Cardiac septum (tissue), 1 donor: ENCODE results near the gene TRPV2. TPM values are rescaled to one million over a fixed set of nuclear protein-coding genes. Genes with fewer than 3 reads are reported as not detected.
A peak's percentile ranks its signal among the peaks of the same experiment; 100 is the strongest.
"Not testable (repeated sequence)": the region's sequence is repeated elsewhere in the genome, so short reads cannot be mapped to it uniquely, and the experiment has no call there.

ENCODE experiments used
- DNase-seq: peaks from one replicate; pipeline ENCODE4 v3.0.0-alpha.2; 2020; ENCODE audit warnings: low spot score
- intact Hi-C: fragments of 100-400 bp; cut with DNase I; formaldehyde crosslinking; loops from one replicate; pipeline ENCODE4 v1.14.0; 2022
- total RNA-seq: library from RNA; stranded (reverse); fragmentation: NEBNext Ultra II Directional; extraction: Animal tissue kit (Norgen Biotek cat#: 25700); gene quantifications from one replicate; pipeline ENCODE4 v1.2.1, GENCODE V29; 2021
- donor health status: DM: no; HTN: no; CAD: no.

TRPV2 gene
- total RNA-seq, 1 donor from 2014 or later, result 9.1 TPM

DNA sequence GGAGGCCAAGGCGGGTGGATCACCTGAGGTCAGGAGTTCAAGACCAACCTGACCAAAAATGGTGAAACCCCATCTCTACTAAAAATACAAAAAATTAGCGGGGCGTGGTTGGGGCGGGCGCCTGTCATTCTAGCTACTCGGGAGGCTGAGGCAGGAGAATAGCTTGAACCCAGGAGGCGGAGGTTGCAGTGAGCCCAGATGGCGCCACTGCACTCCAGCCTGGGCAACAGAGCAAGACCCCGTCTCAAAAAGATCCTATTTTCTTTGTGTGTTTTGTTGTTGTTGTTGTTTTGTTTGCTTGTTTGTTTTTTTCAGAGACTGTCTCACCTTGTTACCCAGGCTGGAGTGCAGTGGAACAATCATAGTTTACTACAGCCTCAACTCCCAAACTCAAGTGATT is 11.5 kb upstream of the TRPV2 start:
- intact Hi-C loops, DNase-seq: not testable (repeated sequence)

DNA sequence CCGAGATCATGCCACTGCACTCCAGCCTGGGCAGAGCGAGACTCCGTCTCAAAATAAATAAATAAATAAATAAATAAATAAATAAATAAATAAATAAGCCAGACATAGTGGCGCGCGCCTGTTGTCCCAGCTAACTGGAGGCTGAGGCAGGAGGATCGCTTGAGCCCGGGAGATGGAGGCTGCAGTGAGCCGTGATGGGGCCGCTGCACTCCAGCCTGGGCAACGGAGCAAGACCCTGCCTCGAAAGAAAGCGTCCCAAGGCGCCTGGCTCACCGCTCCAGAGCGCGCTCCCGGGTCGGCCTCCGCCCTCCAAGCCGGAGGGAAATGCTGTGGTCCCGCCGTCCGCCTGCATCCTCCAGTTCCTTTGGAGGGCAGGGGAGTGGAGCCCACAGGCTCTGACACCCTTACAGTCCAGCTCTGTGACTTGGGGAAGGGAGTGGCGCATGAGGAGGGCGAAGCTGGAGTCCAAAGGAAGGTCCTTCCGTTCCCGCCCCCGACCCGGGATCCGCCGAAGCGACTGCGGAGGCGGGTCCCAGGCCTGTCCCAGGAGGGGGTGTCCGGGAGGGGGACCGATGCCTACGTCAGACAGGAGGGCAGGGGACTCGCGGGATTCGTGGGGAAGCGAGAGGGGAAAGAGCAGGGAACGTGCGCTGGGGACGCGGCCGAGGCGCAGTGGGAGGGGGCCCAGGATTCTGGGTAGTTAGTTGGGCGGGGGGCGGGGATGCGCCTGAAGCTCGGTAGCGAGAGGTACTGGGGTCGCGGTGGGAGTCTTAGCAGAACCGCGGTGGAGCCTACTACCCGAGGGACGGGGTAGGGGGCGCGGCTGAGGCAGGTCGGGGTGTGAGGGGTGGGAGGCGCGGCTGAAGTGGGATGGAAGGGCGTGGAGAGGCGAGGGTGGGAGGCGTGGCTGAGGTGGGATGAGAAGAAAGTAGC is 8.4 kb upstream of the TRPV2 start:
- DNase-seq, result peak; percentile 80

DNA sequence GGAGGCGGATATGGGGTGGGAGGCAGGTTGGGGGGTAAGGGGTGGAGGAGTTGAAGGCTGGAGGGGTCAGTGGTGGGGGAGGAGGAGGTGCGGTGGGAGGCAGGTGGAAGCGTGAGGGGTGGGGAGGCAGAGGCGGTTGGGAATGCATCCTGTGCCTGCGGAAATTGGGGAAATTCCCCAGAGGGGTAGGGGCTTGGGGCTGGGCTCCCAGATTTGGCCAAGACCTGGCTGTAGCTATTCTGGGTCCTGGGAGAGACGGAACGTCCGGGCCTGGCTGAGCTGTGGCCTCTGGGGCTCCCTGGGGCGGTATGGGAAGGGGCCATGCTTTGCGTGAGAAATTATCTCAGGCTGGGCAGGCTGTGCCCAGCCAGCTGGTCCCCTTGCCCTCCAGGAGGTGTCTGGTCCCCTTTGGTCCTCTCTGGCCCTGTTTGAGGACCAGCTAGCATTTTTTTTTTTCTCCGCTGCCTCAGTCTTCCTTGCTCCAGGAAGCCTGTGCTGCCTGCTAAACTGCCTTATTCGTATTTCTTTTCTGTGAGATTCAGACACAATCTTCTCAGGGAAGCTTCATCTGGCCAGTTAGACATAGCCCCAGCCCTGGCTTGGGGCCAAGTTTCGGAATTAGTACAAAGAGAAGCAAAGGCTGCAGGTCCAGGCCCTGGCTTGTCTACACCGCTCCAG is 7.3 kb upstream of the TRPV2 start:
- no peak for DNase-seq
- intact Hi-C loops, result no loop called here

More for the DNA sequence above, 8.4 kb upstream of the TRPV2 start:
- intact Hi-C loops, result no loop called here

- intact Hi-C loops, result loop anchor here (2.0 kb wide), 1 partner anchor 37 kb away; the partner anchor contains the start of gene UBB
- DNase-seq, result no peak
Measured at GRCh38 chr17:16417399-16417798, 2.0 kb downstream of the TRPV2 start.

DNA sequence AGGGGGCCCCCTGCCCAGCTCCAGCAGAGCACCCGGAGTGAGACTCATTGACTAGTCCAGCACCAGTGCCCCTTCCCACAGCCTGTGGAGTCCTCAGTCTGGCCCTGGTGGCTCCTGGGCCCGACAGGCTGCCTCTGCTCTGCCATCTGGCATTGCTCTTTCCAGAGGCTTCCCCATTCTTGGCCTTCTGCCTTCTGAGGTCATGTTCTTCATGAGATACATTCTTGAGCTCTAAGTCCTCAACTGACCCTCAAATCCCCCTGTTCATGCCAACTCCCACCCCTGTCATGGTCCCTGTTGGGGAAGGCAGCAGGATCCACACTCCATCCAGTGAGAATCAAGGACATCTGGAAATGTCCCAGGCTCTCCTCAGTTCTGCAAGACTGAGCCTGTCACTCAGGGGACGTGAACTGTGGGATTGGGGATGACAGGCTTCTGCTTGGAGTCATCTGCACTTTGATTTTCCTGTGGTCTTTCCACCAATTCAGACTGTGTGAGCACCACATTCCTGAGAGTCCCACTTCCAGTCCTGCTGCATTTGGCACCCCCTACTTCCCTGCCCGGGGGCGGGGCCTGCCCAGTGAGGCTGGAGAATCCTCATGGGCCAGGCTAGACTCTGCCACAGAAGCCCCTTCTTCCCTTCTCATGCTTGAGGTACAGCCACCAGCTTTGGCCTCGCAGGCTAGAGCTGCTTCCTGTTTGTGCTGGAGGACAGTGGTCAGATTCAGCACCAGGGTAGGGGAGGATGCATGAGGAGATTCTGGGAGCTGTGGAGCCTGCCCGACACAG is 2.7 kb downstream of the TRPV2 start:
- intact Hi-C loops, result loop anchor here (2.0 kb wide), 1 partner anchor 37 kb away; the partner anchor contains the start of gene UBB
- DNase-seq, result no peak

- intact Hi-C loops, result no loop called here
- no peak for DNase-seq
Measured at GRCh38 chr17:16418685-16419068, 3.3 kb downstream of the TRPV2 start.

DNA sequence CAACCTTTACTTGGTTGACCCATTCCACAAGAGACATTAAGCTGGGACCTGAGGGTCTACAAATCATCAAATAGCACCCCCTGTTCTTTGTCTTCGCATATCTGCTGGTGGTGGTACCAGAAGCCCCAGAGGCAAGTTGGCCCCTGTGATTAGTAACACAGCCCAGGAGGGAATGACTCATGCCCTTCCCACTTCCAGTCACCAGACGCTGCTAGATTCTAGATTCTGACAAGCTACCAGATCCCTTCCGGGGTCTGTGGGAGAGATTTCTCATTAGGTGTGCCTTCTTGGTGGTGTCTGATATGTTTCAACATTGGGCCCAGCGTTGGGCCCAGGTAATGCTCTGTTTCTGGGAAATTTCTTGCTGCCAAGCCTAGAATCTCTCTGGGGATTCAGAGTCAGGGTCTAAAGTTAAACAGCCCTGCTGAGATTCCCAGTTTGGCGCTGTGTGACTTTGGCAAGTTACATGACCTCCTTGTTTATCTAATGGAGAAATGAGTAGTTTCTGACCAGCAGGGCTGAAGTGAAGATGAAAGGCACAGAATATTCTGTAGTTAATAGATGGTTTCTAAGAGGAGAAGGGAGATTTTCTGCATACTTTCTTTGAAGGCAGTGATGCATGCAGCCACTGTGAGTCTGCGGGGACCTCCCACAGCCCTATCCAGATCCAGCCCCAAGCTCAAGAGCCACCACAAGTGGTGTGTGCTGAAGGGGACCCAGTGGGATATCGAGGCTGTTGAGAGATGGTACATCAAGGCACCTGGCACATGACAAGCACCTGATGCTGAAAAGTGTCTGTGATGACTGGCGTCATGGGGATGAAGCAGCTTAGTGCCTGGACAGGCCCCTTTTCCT is 3.9 kb downstream of the TRPV2 start:
- intact Hi-C loops, result no loop called here
- DNase-seq, result no peak

- intact Hi-C loops, result no loop called here
- peak; percentile 73 for DNase-seq
Measured at GRCh38 chr17:16419929-16420271, 4.5 kb downstream of the TRPV2 start.

DNA sequence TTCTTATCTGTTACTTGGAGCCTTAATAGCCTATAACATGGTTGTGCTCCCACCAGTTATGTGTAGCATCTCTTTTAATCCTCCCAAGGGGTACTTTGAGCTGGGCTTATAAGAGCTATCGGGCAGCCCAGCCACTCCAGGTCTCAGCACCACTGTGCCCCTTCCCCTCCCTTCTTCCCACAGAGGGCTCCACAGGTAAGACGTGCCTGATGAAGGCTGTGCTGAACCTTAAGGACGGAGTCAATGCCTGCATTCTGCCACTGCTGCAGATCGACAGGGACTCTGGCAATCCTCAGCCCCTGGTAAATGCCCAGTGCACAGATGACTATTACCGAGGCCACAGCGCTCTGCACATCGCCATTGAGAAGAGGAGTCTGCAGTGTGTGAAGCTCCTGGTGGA is 7.0 kb downstream of the TRPV2 start:
- intact Hi-C loops, result no loop called here
- DNase-seq, result no peak

GRCh38 chr17:16423226-16423872 is 8.0 kb downstream of the TRPV2 start:
- DNase-seq, result peak; percentile 57
- intact Hi-C loops, result no loop called here

GRCh38 chr17:16425202-16425601 is 9.8 kb downstream of the TRPV2 start:
- DNase-seq, result no peak
- intact Hi-C loops, result no loop called here

DNA sequence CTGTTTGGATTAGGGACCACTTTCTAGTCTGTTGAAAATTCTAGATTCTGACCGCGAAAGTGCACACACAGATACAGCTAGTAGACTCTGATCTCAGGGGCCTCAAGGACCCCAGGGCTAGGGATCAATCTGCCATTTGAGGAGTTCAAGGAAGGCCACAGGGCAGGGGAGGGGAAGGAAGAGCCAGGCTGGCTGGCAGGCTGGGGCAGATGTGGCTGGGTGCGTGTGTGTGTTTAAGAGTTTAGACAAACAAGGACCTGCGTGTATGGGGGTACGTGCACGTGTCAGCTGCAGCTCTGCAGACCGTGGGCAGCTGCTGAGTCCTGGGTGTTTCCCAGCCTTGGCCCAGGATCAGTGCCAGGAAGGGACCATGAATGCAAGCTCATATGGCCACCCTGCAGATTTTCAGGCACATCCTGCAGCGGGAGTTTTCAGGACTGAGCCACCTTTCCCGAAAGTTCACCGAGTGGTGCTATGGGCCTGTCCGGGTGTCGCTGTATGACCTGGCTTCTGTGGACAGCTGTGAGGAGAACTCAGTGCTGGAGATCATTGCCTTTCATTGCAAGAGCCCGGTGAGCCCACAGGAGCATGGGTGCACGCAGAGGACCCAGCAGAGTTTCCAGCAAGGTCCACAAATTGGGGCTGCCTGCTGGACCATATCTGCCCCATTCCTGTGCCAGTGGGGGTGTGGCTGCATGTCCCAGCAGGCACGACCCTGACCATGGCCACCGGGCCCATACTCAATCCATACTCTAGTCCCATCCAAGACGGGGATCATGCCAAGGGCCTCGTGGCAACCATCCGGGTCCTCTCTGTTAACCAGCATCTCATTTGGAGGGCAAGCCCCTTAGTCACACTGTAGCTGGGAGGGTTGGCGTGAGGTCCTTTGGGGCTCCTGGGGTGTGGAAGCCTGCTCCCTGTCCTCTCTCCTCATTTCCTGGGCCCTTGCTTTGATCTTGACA is 10.6 kb downstream of the TRPV2 start:
- intact Hi-C loops, result no loop called here
- DNase-seq, result no peak

DNA sequence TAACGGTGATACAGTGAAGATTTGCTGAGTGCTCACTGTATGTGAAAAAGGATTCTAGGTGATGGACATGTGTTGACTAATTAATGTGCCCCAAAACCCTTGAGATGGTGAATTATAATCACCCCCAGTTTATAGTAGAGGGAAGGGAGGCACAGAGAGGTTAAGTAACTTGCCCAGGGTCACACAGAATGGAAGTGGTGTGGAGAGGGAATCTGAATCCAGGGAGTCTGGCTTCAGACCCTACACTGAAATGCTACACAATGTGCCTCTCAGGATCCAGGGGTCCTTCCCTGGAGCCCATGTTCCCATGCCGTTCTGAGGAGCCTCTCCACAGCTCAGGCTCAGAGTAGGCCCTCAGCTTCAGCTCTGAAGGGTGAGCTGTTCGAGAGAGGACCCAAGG is 11.6 kb downstream of the TRPV2 start:
- intact Hi-C loops, result no loop called here
- no peak for DNase-seq

- DNase-seq, result no peak
- intact Hi-C loops, result no loop called here
Measured at GRCh38 chr17:16428098-16428882, 12.9 kb downstream of the TRPV2 start.

DNA sequence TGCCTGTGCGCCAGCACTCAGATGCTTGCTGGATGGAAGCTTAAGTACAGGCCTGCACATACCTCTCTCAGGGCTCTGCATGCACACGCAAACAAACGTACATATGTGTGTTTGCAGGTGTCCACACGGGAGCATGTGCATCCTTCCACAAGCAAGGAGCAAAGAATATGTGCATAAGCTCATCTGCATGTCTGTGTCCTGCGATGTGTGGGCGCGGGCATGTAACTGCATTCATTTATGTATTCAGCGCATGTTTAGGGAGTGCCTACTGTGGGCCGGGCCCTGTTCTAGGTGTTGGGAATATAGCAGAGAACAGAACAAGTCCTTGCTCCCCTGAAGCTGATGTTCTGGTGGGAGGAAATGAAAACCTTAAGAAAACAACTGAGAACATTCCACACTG is 13.7 kb downstream of the TRPV2 start:
- DNase-seq, result no peak
- intact Hi-C loops, result no loop called here

DNA sequence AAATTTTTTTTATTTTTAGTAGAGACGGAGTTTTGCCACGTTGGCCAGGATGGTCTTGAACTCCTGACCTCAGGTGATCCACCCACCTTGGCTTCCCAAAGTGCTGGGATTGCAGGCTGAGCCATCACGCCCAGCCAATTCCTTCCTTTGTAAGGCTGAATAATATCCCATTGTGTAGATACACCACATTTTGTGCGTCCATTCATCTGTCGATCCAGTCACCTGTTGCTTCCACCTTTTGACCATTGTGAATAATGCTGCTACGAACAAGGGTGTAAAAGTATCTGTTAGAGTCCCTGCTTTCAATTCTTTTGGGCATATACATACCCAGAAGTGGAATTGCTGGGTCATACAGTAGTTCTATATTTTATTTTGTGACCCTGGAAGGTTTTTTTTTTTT is 15.3 kb downstream of the TRPV2 start:
- DNase-seq, result no peak
- intact Hi-C loops, result no loop called here

DNA sequence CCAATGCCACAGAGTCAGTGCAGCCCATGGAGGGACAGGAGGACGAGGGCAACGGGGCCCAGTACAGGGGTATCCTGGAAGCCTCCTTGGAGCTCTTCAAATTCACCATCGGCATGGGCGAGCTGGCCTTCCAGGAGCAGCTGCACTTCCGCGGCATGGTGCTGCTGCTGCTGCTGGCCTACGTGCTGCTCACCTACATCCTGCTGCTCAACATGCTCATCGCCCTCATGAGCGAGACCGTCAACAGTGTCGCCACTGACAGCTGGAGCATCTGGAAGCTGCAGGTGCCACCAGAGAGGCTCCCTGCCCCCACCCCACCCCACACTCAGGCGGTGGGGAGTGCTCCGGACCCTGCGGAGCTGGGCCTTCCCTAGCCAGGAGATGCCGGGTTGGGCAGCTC is 16.6 kb downstream of the TRPV2 start:
- intact Hi-C loops, result no loop called here
- no peak for DNase-seq
